GM21528 (cell line): Measurements from ENCODE around the gene KCNJ6.
"Not testable (repeated sequence)": the region's sequence is repeated elsewhere in the genome, so short reads cannot be mapped to it uniquely, and the experiment has no call there.

Experiments
- ATAC-seq: cut with Tn5 transposase; IDR thresholded peaks from one replicate; pipeline ENCODE4 v1.9.1; 2021; ENCODE audit warnings: mild to moderate bottlenecking, moderate library complexity; ENCODE audit not compliant: unreplicated experiment, low FRiP score

The KCNJ6 gene

DNA sequence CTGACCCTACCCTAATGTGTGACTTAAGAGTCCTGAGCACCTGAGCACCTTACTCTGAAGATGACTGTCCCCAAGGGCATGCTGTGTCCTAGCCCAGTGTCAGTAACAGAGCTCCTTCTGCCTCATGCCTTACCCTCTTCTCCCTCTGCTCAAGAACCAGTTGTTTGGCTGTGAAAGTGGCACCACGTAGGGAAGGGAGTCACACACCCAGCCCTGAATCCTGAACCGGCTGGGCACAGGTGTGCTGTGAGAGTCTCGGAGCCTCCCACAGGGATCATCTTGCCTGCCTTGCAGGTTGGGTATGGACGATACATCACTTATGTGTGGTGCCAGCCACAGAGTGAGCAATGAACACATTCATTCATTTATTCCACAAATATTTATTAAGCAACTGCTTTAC is 329.1 kb downstream of the KCNJ6 start:
- no peak for ATAC-seq

- no peak for ATAC-seq
Observed at GRCh38 chr21:37582590-37582989, 333.7 kb downstream of the KCNJ6 start.

- ATAC-seq, result no peak
Observed at GRCh38 chr21:37580666-37581065, 335.6 kb downstream of the KCNJ6 start.

GRCh38 chr21:37579356-37579755 is 336.9 kb downstream of the KCNJ6 start:
- ATAC-seq, result no peak

DNA sequence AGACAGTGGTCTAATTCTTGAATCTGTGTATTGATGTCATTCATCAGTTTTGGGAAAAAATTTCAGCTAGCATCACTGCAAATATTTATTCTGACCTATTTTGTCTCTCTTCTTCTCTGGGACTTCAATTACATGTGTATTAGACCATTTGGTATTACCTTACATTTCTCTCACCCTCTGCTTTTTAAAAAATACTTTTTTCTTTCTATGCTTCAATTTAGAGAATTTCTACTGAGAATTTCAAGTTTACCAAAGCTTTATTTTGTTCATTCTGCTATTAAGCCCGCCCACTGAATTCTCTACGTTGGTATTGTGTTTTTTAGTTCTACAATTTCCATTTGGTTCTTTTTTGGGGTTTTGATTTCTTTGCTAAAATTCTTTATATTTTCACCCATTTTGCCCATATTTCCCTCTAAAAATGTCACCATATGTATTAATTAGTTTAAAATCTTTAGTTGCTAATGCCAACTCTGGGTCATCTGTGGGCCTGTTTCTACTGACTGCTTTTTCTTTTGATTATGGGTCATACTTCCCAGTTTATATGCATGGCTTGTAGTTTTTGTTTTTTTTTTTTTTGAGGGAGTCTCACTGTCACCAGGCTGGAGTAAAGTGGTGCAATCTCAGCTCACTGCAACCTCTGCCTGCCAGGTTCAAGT is 337.7 kb downstream of the KCNJ6 start:
- ATAC-seq, result no peak

DNA sequence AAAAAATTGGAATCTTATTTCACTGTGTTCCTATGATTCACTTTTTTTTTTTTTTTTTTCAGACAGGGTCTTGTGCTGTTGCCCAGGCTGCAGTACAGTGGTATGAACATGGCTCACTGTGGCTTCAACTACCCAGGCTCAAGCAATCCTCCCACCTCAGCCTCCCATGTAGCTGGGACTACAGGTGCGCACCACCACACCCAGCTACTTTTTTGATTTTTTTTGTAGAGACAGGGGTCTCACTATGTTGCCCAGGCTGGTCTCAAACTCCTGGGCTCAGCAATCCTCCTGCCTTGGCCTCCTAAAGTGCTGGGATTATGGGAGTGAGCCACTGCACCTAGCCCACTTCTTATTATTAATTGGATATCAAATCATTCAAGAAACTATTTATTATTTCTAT is 339.3 kb downstream of the KCNJ6 start:
- ATAC-seq, result not testable (repeated sequence)

DNA sequence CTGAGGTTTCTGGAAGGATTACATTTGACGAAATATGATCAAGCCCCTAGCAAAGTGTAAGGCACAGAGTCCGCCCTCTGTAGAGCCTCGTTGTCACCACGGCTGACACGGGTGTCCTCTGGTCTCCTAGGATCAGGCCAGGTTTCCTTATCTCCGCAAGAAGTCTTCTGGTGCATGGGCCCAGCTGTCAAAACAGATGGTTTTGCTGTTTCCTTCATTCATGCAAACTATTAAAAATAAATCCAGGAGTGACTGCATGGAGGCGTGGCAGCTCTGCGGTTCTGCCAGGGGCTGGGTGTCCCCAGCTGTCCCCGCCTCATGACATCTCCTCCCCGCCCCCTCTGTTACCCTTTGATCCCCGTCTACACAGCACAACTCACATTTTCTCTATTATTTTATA is 340.7 kb downstream of the KCNJ6 start:
- ATAC-seq, result no peak

DNA sequence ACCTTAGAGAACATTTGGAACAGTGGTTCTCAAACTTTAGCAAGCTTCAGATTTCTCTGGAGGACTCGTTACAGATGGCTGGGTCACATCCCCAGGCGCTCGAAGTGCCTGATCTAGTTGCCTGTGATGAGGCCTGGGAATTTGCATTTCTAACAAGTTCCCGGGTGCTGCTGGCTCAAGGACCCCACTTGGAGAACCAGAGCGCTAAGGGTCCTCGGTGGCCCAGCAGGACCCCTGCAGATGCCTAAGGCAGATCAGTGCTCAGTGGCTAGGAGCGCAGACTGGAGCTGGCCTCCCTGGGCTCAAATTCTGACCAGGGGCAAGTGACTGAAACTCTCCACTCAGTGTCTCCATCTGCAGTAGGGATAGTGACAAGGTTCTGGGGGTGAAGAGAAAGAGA is 341.5 kb downstream of the KCNJ6 start:
- ATAC-seq, result no peak

- no peak for ATAC-seq
Observed at GRCh38 chr21:37574316-37574715, 341.9 kb downstream of the KCNJ6 start.

- no peak for ATAC-seq
Observed at GRCh38 chr21:37571442-37571841, 344.8 kb downstream of the KCNJ6 start.

- no peak for ATAC-seq
Observed at GRCh38 chr21:37568916-37569315, 347.3 kb downstream of the KCNJ6 start.

DNA sequence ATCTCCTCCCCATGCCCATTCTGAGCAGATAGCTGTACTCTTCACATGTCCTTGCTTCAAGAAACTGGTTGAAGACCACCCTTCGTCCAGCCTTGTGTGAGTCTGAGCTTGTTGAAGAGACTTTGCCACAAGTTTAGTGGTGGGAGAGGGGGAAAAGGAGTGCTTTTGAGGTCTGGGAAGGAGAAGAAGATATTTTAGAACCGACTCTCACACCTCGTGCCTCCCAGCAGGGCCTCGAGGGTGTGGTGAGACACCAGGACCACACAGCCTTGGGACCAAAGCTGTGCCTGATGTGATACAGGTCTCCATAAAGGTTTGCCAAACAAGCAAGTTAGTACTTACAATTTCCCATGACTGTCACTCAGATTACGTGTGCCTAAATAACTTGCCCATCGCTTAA is 347.8 kb downstream of the KCNJ6 start:
- no peak for ATAC-seq

- ATAC-seq, result no peak
Observed at GRCh38 chr21:37566790-37567615, 349.3 kb downstream of the KCNJ6 start.

GRCh38 chr21:37565530-37566223 is 350.6 kb downstream of the KCNJ6 start:
- no peak for ATAC-seq

GRCh38 chr21:37564924-37565529 is 351.2 kb downstream of the KCNJ6 start:
- ATAC-seq, result no peak

GRCh38 chr21:37564341-37564923 is 351.8 kb downstream of the KCNJ6 start:
- ATAC-seq, result peak; percentile 49

DNA sequence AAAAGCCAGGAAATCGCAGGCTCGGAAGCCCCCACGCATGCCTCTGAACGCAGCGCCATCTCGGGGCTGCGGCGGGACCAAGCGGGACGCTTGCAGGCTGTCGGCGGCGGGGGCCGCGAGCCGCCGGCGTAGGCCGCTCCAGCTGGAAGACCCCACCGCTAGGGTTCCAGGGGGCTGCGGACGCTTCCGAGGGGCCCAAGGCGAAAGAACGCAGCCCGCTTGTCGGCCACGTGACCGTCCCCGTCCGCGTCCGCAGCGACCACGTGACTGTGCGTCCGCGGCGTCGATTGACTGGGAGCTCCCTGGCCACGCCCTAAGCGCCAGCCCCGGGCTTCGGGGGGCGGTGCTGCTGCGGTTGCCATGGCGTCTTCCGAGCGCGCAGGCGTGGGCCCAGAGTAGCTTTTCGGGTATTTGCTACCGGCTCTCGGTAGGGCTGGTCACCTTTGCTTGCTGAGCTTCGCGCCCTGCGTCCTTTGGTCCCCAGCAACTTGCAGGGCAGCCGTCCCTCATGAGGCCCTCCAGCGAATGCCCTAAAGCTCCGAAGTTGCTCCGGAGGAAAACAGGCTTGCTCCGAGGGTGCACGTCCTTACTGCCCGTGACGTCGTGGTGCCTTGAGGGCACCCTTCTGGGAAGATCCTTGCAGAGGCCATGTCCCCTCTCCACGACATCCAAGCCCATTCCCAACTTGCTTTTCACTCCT is 352.5 kb downstream of the KCNJ6 start:
- peak; percentile 89 for ATAC-seq

DNA sequence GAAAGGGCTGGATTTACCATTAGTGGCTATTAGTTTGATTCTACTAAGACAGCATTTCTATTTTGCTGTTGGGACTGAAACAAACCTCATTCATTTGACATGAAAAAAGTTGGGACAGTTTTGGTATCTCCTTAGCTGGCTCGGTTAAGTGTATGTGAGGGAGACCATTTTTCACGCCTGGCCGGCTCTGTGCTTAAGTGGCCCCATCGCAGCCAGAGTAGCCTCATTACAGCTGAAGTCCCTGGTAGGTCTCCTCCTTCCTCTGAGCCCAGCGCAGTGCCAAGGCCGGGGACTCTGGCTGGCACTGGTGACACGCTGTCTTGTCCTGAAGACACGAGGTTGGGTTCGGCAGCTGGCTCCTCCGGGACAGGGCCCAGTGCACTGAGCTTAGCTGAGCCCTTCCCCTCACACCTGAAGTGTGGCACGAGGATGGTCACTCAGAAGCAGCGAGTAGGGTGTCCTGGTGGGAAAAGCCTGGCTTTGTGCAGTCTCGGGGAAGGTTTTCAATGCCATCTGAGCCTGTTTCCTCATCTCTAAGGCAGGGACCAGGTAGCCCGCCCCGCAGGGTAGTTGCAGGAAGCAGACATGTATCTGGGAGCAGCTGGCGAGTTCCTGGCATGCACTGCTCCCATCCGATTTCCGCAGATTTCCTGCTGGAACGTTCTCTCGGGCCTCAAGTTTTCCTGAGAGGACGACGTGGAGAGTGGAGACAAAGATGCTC is 353.2 kb downstream of the KCNJ6 start:
- peak; percentile 16 for ATAC-seq
